Measurements from ENCODE around the gene TM7SF3.

DNA sequence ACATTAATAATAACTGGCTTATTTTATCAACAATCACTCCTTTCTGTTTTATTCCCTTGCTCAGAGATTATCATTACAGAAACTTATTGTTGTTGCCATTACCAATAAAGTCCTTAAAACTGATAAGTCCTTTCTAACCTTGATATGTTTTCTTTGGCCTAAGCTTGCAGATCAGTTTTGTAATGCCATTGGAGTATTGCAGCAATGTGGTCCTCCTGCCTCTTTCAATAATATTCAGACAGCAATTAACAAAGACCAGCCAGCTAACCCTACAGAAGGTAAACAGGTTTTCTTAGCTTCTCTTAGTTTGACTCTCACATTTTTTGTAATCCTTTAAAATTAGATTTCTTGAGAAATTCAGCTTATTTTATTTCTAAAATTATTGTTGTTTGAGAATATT lies 12.1 kb upstream of the TM7SF3 start:
- TF ChIP-seq POLR2A (IDR thresholded peaks at IDR 0.05), result no peak
- TF ChIP-seq, protein P1, sequence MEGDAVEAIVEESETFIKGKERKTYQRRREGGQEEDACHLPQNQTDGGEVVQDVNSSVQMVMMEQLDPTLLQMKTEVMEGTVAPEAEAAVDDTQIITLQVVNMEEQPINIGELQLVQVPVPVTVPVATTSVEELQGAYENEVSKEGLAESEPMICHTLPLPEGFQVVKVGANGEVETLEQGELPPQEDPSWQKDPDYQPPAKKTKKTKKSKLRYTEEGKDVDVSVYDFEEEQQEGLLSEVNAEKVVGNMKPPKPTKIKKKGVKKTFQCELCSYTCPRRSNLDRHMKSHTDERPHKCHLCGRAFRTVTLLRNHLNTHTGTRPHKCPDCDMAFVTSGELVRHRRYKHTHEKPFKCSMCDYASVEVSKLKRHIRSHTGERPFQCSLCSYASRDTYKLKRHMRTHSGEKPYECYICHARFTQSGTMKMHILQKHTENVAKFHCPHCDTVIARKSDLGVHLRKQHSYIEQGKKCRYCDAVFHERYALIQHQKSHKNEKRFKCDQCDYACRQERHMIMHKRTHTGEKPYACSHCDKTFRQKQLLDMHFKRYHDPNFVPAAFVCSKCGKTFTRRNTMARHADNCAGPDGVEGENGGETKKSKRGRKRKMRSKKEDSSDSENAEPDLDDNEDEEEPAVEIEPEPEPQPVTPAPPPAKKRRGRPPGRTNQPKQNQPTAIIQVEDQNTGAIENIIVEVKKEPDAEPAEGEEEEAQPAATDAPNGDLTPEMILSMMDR (IDR thresholded peaks at IDR 0.05), result no peak
